GM12891 (cell line): Measurements from ENCODE around the gene MED13L.

Experiments
- POLR2A ChIP-seq: IDR thresholded peaks from 2 replicates; pipeline ENCODE4 v1.6.1; 2011; ENCODE audit warnings: low read depth, low read length, control low read depth
- POLR2AphosphoS5 ChIP-seq: IDR thresholded peaks from 2 replicates; pipeline ENCODE4 v1.6.1; 2011; ENCODE audit warnings: low read depth, low read length, control low read depth
- POU2F2 ChIP-seq: IDR thresholded peaks from 2 replicates; pipeline ENCODE4 v1.6.1; 2011; ENCODE audit warnings: low read depth, mild to moderate bottlenecking, control low read depth, low read length, moderate library complexity
- SPI1 ChIP-seq: IDR thresholded peaks from 2 replicates; pipeline ENCODE4 v1.6.1; 2011; ENCODE audit warnings: low read depth, low read length, control low read depth
- TAF1 ChIP-seq: IDR thresholded peaks from 2 replicates; pipeline ENCODE4 v1.6.1; 2011; ENCODE audit warnings: low read depth, low read length, control low read depth

DNA sequence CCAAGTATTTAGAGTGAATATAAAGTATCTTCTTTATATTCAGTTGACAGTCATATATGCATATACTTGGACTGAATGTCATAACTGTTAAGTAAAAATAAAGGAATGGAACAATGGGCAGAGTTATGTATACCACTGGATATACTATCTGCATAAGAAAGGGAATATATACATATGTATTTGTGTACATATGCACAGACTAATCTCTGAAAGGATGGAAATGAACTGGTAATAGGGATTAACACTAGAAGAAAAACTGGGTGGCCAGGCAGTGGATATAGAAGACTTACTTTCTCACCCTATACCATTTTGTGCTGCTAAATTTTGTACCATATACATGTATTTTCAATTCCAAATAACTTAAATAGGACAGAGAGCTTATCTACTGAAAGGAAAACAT, 200.1 kb downstream of the MED13L start:
- TF ChIP-seq POLR2A (no peak), POLR2AphosphoS5 (no peak), POU2F2 (no peak), TAF1 (no peak), SPI1 (no peak)
